OCI-LY3 (cell line): ENCODE data around the gene LHFPL2.

ENCODE experiments used
- H2AFZ ChIP-seq: fragments of 200-600, 300-600 bp; shearing (Covaris generic); 2 replicates; pipeline ENCODE4 v1.6.0; 2014; ENCODE audit warnings: antibody characterized with exemption, low read depth, low read length
- H3K27ac ChIP-seq: fragments of 200-600, 300-600 bp; sonication (generic); 2 replicates; pipeline ENCODE4 v1.5.1; 2014; ENCODE audit warnings: mild to moderate bottlenecking, low read length, moderate library complexity, mixed read lengths
- H3K27me3 ChIP-seq: fragments of 200-600, 300-600 bp; sonication (generic); 2 replicates; pipeline ENCODE4 v1.6.1; 2014; ENCODE audit warnings: low read depth, low read length, mixed read lengths
- H3K36me3 ChIP-seq: fragments of 200-600, 300-600 bp; sonication (generic); replicated peaks from 2 replicates; pipeline ENCODE3; 2014; ENCODE audit warnings: low read depth, low read length, mixed read lengths
- H3K4me1 ChIP-seq: fragments of 300-600, 200-600 bp; sonication (generic); 2 replicates; pipeline ENCODE4 v1.6.1; 2014; ENCODE audit warnings: low read length, mixed read lengths
- H3K4me2 ChIP-seq: fragments of 200-600, 300-600 bp; sonication (generic); 2 replicates; pipeline ENCODE4 v1.6.1; 2014; ENCODE audit warnings: low read length, mixed read lengths
- H3K4me3 ChIP-seq: fragments of 300-600, 200-600 bp; sonication (generic); 2 replicates; pipeline ENCODE4 v1.5.1; 2014; ENCODE audit warnings: antibody characterized with exemption, mild to moderate bottlenecking, low read length, moderate library complexity
- H3K79me2 ChIP-seq: fragments of 300-600, 200-600 bp; shearing (Covaris generic); 2 replicates; pipeline ENCODE4 v1.6.1; 2014; ENCODE audit warnings: mild to moderate bottlenecking, low read length, mixed read lengths
- H3K9ac ChIP-seq: fragments of 300-600, 200-600 bp; shearing (Covaris generic); 2 replicates; pipeline ENCODE4 v1.6.0; 2014; ENCODE audit warnings: mild to moderate bottlenecking, low read length, moderate library complexity
- H3K9me3 ChIP-seq: fragments of 200-600, 300-600 bp; shearing (Covaris generic); 2 replicates; pipeline ENCODE4 v1.6.1; 2014; ENCODE audit warnings: low read length, mixed read lengths; ENCODE audit not compliant: insufficient read depth
- H4K20me1 ChIP-seq: fragments of 200-600, 300-600 bp; sonication (generic); 2 replicates; pipeline ENCODE4 v1.6.1; 2016; ENCODE audit warnings: low read length, mixed read lengths; ENCODE audit not compliant: insufficient read depth
- EZH2phosphoT487 ChIP-seq: fragments of 200-600 bp; shearing (Covaris generic); IDR thresholded peaks from 2 replicates; pipeline ENCODE4 v1.6.1; 2018; ENCODE audit warnings: antibody characterized with exemption, mixed run types, low read depth
- TF ChIP-seq, protein P1 (sequence below): fragments of 200-600, 300-600 bp; sonication (generic); IDR thresholded peaks from 2 replicates; pipeline ENCODE4 v1.5.1; 2014; ENCODE audit warnings: antibody characterized with exemption, low read length, low read depth

The LHFPL2 gene

DNA sequence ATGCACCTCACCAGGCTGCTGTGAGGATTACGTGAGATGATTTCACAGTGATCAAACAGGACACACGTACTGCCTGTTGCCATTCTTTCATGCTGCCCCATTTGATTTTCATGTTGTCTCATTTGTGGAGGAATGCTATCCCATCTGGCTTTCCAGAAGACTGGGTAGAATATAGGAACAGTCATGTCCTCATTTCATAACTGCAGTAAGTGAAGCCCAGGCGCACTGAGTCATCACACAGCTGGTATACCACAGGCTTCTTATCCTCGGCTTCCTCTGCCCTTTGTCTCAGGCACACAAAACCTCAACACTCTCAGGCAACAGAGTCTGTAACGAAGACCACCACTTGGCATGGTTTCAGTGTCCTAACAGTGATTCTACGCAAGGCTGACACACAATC lies 62.3 kb downstream of the LHFPL2 start:
- Histone ChIP-seq H3K79me2 (no peaks in the 10 kb centered on the region), H2AFZ (no peak overlapping the region), H3K4me3 (no peak overlapping the region), H3K9me3 (no peaks in the 10 kb centered on the region), H3K4me2 (no peak overlapping the region), H3K9ac (no peak overlapping the region), H3K4me1 (peaks cover under 1% of the 10 kb centered on the region; the same call in 1 of the 2 replicates), H3K27me3 (no peaks in the 10 kb centered on the region), H3K36me3 (no peaks in the 10 kb centered on the region), H3K27ac (no peak overlapping the region), H4K20me1 (no peaks in the 10 kb centered on the region)
- TF ChIP-seq, protein P1, sequence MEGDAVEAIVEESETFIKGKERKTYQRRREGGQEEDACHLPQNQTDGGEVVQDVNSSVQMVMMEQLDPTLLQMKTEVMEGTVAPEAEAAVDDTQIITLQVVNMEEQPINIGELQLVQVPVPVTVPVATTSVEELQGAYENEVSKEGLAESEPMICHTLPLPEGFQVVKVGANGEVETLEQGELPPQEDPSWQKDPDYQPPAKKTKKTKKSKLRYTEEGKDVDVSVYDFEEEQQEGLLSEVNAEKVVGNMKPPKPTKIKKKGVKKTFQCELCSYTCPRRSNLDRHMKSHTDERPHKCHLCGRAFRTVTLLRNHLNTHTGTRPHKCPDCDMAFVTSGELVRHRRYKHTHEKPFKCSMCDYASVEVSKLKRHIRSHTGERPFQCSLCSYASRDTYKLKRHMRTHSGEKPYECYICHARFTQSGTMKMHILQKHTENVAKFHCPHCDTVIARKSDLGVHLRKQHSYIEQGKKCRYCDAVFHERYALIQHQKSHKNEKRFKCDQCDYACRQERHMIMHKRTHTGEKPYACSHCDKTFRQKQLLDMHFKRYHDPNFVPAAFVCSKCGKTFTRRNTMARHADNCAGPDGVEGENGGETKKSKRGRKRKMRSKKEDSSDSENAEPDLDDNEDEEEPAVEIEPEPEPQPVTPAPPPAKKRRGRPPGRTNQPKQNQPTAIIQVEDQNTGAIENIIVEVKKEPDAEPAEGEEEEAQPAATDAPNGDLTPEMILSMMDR: no peak
- no peak for TF ChIP-seq EZH2phosphoT487

DNA sequence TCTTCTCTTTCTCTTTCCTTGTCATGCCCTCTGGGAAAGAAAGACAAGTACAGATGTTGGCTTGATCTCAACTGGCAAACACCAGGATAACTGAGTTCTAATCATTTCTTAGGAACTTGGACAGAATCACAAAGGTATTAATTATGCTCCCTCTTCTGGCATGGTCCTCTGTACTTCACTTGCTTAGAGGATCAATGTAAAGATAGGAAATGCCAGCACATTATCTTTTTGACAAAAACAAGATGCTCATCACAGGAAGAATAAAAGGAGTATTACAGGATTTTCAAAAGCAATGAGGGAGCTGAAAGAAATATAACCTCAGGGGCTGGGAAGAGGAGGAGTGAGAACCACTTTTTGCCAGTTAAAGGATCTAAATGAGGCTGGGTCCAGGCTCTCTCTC lies 70.6 kb downstream of the LHFPL2 start:
- Histone ChIP-seq H2AFZ (no peak overlapping the region), H3K4me3 (no peak overlapping the region), H3K27ac (no peak overlapping the region), H3K79me2 (no peaks in the 10 kb centered on the region), H3K36me3 (no peaks in the 10 kb centered on the region), H3K4me1 (peaks cover 14% of the 10 kb centered on the region), H3K27me3 (no peaks in the 10 kb centered on the region), H3K9me3 (no peaks in the 10 kb centered on the region), H3K4me2 (no peak overlapping the region), H3K9ac (no peak overlapping the region), H4K20me1 (no peaks in the 10 kb centered on the region)
- TF ChIP-seq, protein P1: no peak
- no peak for TF ChIP-seq EZH2phosphoT487

DNA sequence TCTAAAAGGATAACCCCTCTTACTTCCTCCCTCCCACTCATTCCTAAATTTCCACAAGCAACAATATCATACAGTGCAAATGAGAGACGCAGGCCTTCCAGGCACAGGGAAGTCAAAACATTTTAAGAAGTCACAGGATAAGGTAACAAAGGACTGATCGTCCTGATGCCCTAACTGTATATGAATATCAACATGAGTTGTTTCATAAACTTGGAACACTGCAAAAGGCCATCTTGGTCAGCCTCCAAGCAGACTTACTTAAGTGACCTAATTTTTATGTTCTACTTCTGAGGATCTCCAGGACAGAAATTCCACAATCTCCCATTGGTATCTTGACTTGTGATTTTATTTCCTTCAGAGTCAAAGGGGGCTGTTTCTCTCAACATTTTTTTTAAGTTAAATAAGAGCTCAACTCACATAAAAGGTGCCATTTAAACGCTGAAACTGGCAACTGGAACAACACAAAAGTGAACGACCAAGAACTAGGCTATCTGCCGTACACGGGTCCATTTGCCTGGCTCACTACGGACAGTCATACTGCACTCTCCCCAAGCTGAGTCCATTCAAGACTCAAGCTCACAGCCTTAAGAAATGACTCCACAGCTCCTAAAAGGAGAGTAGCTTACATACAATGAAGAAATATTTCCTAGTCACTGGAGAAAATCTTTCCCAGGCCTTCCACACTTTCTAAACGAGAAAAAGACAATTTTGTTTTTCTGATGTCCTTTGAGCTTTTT lies 71.3 kb downstream of the LHFPL2 start:
- Histone ChIP-seq H2AFZ (no peak overlapping the region), H3K4me3 (no peak overlapping the region), H3K9ac (no peak overlapping the region), H3K4me2 (no peak overlapping the region), H3K36me3 (no peaks in the 10 kb centered on the region), H4K20me1 (no peaks in the 10 kb centered on the region), H3K4me1 (peaks cover 15% of the 10 kb centered on the region), H3K27ac (no peak overlapping the region), H3K27me3 (no peaks in the 10 kb centered on the region), H3K79me2 (no peaks in the 10 kb centered on the region), H3K9me3 (no peaks in the 10 kb centered on the region)
- TF ChIP-seq, protein P1: no peak
- no peak for TF ChIP-seq EZH2phosphoT487

DNA sequence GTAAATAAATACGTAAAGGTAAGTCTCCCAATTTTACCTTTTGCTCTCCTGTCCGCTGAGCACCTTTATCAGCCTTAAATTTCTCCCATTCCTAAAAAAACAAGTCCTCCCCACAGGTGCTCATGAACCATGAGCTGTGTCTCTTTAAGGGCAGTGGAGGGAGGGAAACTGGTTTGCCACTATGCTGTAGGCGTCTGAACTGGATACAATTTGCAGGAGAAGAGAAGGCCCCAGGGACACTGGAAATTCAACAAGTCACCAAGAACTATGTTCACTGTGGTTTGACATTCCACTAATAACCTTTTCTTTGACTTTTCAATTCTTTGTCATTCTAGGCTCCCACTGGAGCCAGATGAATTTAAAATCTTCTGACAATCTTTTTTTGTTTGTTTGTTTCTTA lies 72.2 kb downstream of the LHFPL2 start:
- TF ChIP-seq EZH2phosphoT487: no peak
- TF ChIP-seq, protein P1: no peak
- no peak overlapping the region for H3K9ac ChIP-seq
- H2AFZ ChIP-seq: no peak overlapping the region
- H3K27ac ChIP-seq: no peak overlapping the region
- peaks cover 15% of the 10 kb centered on the region for H3K4me1 ChIP-seq
- no peaks in the 10 kb centered on the region for H3K36me3 ChIP-seq
- no peaks in the 10 kb centered on the region for H3K27me3 ChIP-seq
- H3K79me2 ChIP-seq: no peaks in the 10 kb centered on the region
- no peak overlapping the region for H3K4me3 ChIP-seq
- no peak overlapping the region for H3K4me2 ChIP-seq
- H4K20me1 ChIP-seq: no peaks in the 10 kb centered on the region
- no peaks in the 10 kb centered on the region for H3K9me3 ChIP-seq
